Stimulated activated CD8-positive, alpha-beta memory T cell treated with anti-CD3 and anti-CD28 coated beads, Interleukin-2, amount 100 ng/mL, for 1 hour (primary cell): Measurements from ENCODE around the gene PARS2.
"Not testable (repeated sequence)": the region's sequence is repeated elsewhere in the genome, so short reads cannot be mapped to it uniquely, and the experiment has no call there.

Experiments used
- DNase-seq, 2 donors: peaks; one replicate each; pipeline ENCODE4 v3.0.0-alpha.2; 2020; ENCODE audit warnings: low read depth in 2 of 2

Gene PARS2

DNA sequence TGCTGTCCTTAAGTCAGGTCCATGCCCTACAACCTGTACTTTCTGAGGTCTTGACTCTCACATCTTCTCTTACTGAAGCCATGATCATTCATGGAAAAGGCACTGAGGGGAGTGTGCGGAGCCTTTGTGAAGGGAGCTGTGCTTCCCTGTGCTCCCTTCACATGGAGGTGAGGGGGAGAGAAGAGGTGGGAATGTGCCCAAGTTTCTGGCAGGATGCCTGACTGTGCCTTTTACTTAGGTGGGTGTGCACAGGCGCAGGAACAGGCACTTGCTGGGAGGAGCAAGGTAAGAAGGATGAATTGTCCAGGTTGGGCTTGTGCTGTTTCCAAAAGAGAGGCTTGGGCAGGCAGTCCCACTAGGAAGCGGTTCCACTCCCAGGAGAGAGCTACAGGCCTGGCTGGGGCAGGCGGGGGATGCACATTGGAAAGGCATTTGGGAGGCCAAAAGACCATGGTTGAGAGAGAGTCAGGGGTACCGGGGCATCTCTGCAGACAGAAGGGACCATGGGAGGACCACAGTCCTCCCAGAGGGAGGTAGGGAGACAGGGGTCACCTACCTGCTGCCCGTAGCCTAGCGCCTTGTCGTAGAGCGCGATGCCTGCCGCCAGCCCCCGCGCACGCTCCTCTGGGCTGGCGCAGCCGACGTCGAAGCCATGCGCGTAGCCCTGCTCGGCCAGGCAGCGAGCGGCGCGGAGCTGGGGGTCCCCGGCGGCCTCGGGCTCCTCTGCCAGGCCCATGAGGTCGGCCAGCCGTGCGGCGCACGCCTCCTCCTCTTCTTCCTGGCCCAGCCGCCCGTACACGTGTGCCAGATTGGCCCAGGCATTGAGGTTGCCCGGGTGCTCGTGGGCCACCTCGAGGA is 35.9 kb upstream of the PARS2 start:
- no peak for DNase-seq

DNA sequence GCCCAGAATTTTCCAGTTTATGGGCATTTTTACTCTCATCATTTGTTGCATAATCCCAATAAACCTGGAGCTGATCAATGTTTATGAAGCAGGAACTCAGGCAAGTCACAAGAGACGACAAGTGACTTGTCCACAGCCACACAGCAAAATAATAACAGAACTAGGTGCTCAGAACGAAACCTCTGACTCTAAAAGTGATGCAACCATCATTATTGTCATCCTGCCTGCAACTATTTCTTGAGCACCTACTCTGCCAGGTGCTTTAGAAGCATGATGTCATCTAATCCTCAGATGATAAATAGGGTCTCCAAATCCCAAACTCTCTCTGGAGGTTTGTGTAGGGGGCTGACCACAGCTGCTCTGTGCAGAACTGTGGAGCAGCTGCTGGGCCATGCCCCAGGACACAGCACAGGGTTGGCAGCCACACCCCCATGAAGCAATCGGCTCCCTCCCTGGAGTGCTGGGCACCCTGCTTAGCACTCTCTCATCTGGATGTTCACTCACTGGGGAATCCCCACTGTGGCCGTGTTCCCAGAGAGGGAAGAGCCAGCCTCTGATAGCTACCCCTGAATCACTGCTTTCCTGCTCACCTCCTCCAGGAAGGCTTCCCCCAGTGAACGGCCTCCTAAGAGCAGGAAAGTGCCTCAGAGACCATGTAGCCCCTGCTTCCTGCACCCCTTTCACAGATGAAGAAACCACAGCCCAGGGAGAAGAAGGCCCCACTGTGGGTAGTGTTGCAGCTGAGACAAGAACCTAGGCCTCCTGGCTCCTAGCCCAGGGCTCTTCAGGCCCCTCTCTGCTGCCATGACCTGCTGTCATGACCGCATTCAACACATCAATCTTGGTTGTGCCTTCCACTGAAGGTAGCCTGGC is 34.7 kb upstream of the PARS2 start:
- no peak for DNase-seq

GRCh38 chr1:54798206-54798605 is 33.9 kb upstream of the PARS2 start:
- no peak for DNase-seq

DNA sequence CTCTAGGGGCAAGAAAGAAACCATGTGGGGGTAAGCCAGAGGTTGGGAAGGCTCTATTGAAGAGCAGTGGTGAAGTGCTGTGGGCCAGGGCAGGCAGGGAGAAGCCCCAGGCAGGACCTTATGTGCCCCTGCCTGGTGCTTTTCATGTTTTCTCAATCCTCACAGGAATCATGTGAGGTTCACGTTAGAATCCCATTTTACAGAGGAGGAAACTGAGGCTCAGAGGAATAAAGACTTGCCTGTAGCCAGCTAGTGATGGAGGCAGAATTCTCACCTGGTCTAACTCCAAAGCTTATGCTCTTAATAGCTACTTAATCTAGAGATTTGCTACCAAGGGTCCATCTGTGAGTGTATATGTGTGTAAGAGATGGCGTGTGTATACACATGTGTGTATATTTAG is 32.6 kb upstream of the PARS2 start:
- DNase-seq, result no peak

GRCh38 chr1:54795841-54796468 is 31.6 kb upstream of the PARS2 start:
- no peak for DNase-seq

DNA sequence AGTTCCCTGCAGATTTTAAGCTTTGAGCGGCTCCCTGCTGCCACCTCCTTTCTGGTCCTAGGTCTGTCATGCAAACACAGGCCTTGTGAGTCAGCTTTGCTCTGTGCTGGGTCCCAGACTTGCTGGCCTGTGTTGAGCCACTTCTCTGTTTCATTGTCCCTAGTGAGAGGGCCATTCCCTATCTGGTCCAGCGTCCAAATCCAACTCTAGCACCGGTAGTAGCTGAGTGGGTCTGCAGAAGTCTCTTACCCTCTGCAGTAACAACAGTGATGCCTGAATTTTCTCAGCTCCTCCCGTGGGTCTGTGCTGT is 31.0 kb upstream of the PARS2 start:
- DNase-seq, result no peak

DNA sequence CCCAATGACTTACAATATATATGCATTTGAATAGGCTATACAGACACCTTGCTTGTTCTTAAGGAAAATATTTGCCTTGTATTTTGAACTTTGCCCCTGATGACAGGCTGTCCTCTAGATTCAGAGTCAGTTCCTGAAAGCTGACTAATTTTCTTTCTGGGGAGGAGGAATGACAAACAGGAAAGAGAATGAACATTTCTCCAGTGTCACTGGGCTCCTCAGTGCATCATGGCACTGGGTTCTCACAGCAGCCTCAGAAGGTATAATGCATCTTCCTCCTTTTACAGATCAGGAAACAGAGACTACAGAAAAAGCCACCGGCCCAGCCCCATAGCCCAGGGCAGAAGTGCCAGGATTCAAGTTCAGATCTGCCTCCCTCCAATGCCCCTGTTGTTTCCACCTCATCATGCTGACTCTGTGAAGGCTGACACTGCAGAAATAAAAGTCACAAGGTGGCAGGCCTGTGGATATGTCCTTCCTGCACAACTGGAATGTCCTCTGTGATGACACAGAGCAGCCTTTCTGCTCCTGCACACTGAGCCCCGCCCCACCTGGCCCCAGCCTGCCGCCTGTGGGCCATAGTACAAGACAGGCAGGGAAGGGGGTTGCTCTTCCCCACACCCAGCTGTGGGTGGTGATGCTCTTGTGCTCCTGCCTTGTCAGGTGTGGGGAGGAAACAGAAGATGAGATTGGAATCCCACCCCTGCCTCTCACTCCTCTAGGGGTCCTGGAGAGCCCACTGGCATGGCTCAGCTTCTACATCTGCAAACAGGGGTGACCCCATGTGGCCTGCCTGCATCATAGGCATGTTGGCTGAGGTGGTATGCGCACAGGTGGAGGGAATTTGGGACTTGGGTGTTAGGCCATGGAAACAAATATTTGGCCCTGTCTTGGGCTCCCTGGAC is 30.4 kb upstream of the PARS2 start:
- no peak for DNase-seq

DNA sequence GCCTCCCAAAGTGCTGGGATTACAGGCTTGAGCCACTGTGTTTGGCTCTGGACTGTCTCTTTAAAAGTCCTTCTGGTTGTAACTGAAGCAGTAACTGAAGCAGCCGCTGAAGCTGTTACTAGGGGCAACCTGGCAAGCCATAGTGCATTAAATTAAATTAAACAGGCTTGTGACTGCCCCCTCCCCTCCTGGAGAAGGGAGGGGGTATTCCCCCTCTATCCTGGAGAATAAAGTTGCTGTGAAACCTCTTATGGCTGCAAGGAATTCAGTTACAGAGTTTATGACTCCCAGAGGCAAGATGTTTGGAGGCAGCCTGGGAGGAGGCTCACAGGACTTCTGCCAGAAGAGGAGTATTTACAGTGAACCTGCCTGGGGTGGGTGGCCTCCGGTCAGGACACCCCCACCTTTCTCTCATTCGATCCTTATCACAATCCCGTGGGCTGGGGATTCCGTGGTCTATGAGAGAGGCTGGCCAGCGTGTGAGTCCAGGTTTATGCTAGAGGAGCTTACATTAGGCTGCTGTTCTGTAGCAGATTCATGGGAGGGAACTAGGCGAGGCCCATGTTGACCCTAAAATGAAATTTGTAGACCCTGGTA is 28.5 kb upstream of the PARS2 start:
- no peak for DNase-seq

- no peak for DNase-seq
These were observed 27.7 kb upstream of the PARS2 start for GRCh38 chr1:54791880-54792522.

GRCh38 chr1:54788459-54788858 is 24.1 kb upstream of the PARS2 start:
- no peak for DNase-seq

DNA sequence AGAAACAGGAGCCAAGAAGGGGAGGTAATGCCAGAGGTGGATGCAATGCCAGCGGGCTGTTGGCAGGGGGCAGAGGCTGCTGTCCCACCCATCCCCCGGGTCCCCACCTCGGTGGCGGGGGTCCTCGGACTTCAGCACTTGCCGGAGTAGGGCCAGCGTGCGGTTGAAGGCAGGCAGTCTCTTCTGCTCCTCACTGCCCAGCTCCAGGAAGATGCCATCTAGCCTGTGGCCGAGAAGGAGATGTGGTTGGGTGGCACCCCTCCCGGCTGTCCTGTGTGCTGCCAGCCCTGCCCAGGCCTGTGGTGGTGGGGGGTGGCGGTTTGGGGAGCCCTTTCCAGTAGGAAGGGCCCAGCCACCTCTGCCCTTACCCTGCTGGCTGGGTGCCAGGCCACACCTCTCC is 23.3 kb upstream of the PARS2 start:
- DNase-seq, result no peak

DNA sequence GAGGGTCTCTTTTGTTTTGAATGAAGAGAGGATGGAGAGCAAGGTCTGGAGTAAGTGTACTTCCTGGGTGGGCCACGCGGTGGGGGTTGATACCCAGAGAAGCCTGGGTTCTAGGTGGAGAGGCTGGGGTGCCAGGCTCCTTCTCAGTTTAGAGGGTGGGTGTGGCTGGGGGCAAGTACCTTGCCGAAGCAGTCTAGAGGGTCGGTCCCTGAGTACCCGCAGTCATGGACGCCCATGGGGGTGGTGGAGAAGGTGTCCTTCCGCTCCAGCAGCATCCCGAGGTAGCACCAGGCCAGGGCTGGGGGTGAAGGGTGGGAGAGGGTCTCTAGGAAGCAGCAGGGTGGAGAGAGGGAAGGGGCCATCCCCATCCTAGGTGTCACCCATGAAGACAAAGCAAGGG is 22.5 kb upstream of the PARS2 start:
- DNase-seq, result no peak

GRCh38 chr1:54784066-54784465 is 19.7 kb upstream of the PARS2 start:
- no peak for DNase-seq

GRCh38 chr1:54782588-54782987 is 18.3 kb upstream of the PARS2 start:
- no peak for DNase-seq

GRCh38 chr1:54782156-54782555 is 17.8 kb upstream of the PARS2 start:
- no peak for DNase-seq

DNA sequence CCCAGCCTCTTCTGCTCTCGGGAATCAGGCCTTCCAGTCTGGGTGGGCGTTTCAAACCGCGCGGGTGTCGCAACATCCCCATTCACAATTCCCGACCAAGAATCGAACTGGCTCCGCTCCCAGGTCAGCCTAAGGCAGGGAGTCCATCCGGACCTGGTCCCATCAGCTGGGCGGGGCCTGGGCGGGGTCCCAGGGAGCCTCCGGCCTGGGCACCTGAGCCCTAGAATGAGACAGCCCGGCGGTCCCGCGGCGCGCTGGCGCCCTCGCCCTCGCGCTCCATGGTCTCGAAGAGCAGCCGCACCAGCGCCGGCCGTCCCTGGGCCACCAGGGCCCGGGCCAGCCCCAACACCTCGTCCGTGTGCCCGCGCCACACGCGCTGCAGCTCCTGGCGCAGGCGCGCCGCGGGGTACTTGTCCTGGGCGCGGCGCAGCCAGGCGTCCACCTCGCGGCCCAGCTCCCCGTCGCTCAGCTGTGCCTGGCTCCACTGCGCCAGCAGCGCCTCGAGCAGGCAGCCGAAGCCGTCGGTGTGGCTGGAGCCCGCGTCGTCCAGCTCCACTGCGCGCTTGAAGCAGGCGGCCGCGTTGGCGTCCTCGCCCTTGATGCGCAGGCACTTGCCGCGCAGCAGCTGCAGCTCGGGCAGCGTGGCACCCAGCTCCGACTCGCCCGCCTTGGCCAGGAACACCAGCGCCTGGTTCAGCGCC is 16.9 kb upstream of the PARS2 start:
- no peak for DNase-seq

- DNase-seq, result no peak
These were observed 13.1 kb upstream of the PARS2 start for GRCh38 chr1:54777431-54777830.

- no peak for DNase-seq
These were observed 12.7 kb upstream of the PARS2 start for GRCh38 chr1:54777011-54777410.

- not testable (repeated sequence) for DNase-seq
These were observed 11.8 kb upstream of the PARS2 start for GRCh38 chr1:54775828-54776721.
